Smooth muscle cell (in vitro differentiated cells): ENCODE measurements around the gene C6. TPM values are rescaled to one million over a fixed set of nuclear protein-coding genes. Genes with fewer than 3 reads are reported as not detected.

Experiments
- DNase-seq: peaks from one replicate; lab custom pipeline; 2025; ENCODE audit not compliant: unreplicated experiment; lab: John Stamatoyannopoulos, UW
- H2AFZ ChIP-seq: fragments of 200-600 bp; sonication (generic); 2 replicates; pipeline ENCODE4 v1.6.0; 2016; ENCODE audit warnings: antibody characterized with exemption, low read depth, mild to moderate bottlenecking
- H3F3A ChIP-seq: fragments of 200-600 bp; sonication (generic); 2 replicates; pipeline ENCODE4 v1.6.0; 2017; ENCODE audit warnings: antibody characterized with exemption, low read depth
- H3K27ac ChIP-seq: fragments of 200-600 bp; sonication (generic); 2 replicates; pipeline ENCODE4 v1.5.1; 2016; ENCODE audit warnings: low read depth, mild to moderate bottlenecking
- H3K27me3 ChIP-seq: fragments of 200-600 bp; sonication (generic); 2 replicates; pipeline ENCODE4 v1.6.1; 2016; ENCODE audit warnings: low read depth, mild to moderate bottlenecking
- H3K36me3 ChIP-seq: fragments of 200-600 bp; sonication (generic); 2 replicates; pipeline ENCODE4 v1.5.1; 2016; ENCODE audit warnings: low read depth
- H3K4me1 ChIP-seq: fragments of 200-600 bp; sonication (generic); 2 replicates; pipeline ENCODE4 v1.5.1; 2016; ENCODE audit warnings: low read depth
- H3K4me2 ChIP-seq: fragments of 200-600 bp; sonication (generic); 2 replicates; pipeline ENCODE4 v1.6.0; 2016; ENCODE audit warnings: mild to moderate bottlenecking
- H3K4me3 ChIP-seq: fragments of 200-600 bp; sonication (generic); 2 replicates; pipeline ENCODE4 v1.5.1; 2016; ENCODE audit warnings: mild to moderate bottlenecking
- H3K79me2 ChIP-seq: fragments of 200-600 bp; sonication (generic); 2 replicates; pipeline ENCODE4 v1.6.0; 2016; ENCODE audit warnings: low read depth, mild to moderate bottlenecking
- H3K9ac ChIP-seq: fragments of 200-600 bp; sonication (generic); 2 replicates; pipeline ENCODE4 v1.6.0; 2016; ENCODE audit warnings: low read depth
- H3K9me3 ChIP-seq: fragments of 200-600 bp; sonication (generic); replicated peaks from 2 replicates; pipeline ENCODE4 v1.5.1; 2016; ENCODE audit warnings: low read depth
- H4K20me1 ChIP-seq: fragments of 200-600 bp; sonication (generic); 2 replicates; pipeline ENCODE4 v1.6.0; 2016; ENCODE audit warnings: low read depth
- WGBS: methylation state at CpG from one replicate; pipeline ENCODE4 v1.1.7; 2016; ENCODE audit warnings: low lambda C conversion rate; 5-methylcytosine and 5-hydroxymethylcytosine counted together
- polyA plus RNA-seq: library from polyadenylated mRNA; unstranded; fragments of >200 nt; fragmentation: Nextera tagmentation; extraction: Ambion mirVana; gene quantifications from 2 replicates; pipeline ENCODE4 v1.2.1, GENCODE V29; 2016
- total RNA-seq: library from RNA; depleted of rRNA; stranded (reverse); fragments of >200 nt; gene quantifications from 2 replicates; pipeline ENCODE4 v1.2.3, GENCODE V29; 2014
- TF ChIP-seq, protein P1 (sequence below): fragments of 200-600 bp; sonication (generic); IDR thresholded peaks from 2 replicates; pipeline ENCODE4 v1.5.1; 2017; ENCODE audit warnings: borderline replicate concordance, mild to moderate bottlenecking, antibody characterized with exemption; ENCODE audit not compliant: insufficient read depth, poor library complexity, severe bottlenecking

The C6 gene
- total and polyA plus RNA-seq, 2 experiments from 2014 or later = not detected

DNA sequence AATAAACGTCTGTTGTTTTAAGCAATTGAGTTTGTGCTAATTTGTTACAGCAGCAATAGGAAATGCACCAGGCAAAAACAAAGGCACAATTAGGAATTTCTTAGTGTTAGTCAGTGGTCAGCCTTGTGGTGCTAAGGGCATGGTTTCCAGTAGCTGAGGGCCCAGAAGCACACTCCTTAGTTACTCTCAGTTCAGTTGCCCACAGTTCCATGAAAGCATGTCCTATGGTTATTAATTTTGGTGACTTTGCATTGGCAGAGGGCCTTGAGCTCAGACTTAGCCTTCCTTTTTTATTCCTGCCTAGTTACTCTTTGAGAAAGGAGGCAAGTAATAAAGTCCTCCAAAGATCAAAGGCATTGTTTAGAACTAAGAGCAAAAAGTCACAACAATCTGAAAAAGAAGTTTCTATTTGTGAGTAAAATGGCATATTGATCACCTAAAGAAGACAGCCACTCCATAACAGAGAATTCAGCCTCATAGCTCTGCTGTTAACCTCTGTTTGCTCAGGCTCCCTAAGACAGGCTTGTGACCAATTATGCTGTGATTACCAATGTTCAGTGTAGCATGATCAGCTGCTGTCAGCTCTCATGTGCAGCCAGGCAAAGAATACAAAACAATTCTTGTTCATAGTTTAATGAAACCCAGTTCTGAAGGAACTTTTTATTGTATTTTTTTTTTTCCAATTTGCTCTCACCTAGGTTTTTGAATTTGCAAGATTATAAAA, 85.2 kb downstream of the C6 start:
- WGBS = 7% methylated on average over 1 of the region's 1 CpG
- no peaks in the 10 kb centered on the region for H4K20me1 ChIP-seq
- no peak overlapping the region for H3K9ac ChIP-seq
- H3K36me3 ChIP-seq = no peaks in the 10 kb centered on the region
- H3K9me3 ChIP-seq = no peaks in the 10 kb centered on the region
- H3K27me3 ChIP-seq = no peaks in the 10 kb centered on the region
- H3K79me2 ChIP-seq = no peaks in the 10 kb centered on the region
- H3K4me3 ChIP-seq = no peak overlapping the region
- H3K27ac ChIP-seq = no peak overlapping the region
- DNase-seq = no peak
- TF ChIP-seq, protein P1, sequence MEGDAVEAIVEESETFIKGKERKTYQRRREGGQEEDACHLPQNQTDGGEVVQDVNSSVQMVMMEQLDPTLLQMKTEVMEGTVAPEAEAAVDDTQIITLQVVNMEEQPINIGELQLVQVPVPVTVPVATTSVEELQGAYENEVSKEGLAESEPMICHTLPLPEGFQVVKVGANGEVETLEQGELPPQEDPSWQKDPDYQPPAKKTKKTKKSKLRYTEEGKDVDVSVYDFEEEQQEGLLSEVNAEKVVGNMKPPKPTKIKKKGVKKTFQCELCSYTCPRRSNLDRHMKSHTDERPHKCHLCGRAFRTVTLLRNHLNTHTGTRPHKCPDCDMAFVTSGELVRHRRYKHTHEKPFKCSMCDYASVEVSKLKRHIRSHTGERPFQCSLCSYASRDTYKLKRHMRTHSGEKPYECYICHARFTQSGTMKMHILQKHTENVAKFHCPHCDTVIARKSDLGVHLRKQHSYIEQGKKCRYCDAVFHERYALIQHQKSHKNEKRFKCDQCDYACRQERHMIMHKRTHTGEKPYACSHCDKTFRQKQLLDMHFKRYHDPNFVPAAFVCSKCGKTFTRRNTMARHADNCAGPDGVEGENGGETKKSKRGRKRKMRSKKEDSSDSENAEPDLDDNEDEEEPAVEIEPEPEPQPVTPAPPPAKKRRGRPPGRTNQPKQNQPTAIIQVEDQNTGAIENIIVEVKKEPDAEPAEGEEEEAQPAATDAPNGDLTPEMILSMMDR = no peak
- H2AFZ ChIP-seq = no peak overlapping the region
- no peak overlapping the region for H3K4me2 ChIP-seq
- no peaks in the 10 kb centered on the region for H3F3A ChIP-seq
- H3K4me1 ChIP-seq = no peaks in the 10 kb centered on the region

DNA sequence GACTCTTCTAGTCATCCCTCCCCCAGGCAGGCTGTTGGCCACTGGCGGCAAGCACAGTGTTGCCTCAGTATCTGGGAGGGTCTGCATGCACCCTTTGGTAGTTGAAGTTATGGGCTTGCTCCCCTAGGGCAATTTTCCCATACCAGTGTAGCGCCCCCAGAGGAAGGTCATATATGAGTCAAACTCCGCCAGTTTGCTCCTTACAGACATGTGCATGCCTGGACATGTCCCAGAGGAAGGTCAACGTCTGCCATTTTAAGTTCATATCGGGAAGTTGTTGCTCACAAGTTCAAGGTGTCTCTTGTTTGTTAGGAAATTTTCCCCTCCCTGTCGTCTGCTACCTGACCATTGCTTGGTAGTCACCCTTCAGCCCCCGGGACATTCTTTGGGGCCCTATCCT, 90.9 kb downstream of the C6 start:
- TF ChIP-seq, protein P1 = no peak
- H3K4me2 ChIP-seq = no peak overlapping the region
- H3K9me3 ChIP-seq = no peaks in the 10 kb centered on the region
- no peak overlapping the region for H3K27ac ChIP-seq
- H3F3A ChIP-seq = no peaks in the 10 kb centered on the region
- no peaks in the 10 kb centered on the region for H3K27me3 ChIP-seq
- no peak overlapping the region for H3K4me3 ChIP-seq
- H3K9ac ChIP-seq = no peak overlapping the region
- no peak for DNase-seq
- H3K36me3 ChIP-seq = no peaks in the 10 kb centered on the region
- H2AFZ ChIP-seq = no peak overlapping the region
- no peaks in the 10 kb centered on the region for H3K79me2 ChIP-seq
- WGBS = 91% methylated on average over 7 of the region's 7 CpGs
- H4K20me1 ChIP-seq = no peaks in the 10 kb centered on the region
- H3K4me1 ChIP-seq = no peaks in the 10 kb centered on the region

- Histone ChIP-seq H3K4me1 (no peaks in the 10 kb centered on the region), H2AFZ (no peak overlapping the region), H3F3A (no peaks in the 10 kb centered on the region), H3K9ac (no peak overlapping the region), H3K27ac (no peak overlapping the region), H3K9me3 (no peaks in the 10 kb centered on the region), H3K79me2 (no peaks in the 10 kb centered on the region), H3K4me2 (no peak overlapping the region), H4K20me1 (no peaks in the 10 kb centered on the region), H3K36me3 (no peaks in the 10 kb centered on the region), H3K27me3 (no peaks in the 10 kb centered on the region), H3K4me3 (no peak overlapping the region)
- 81% methylated on average over 8 of the region's 8 CpGs for WGBS
- no peak for DNase-seq
- TF ChIP-seq, protein P1 = no peak
Observed at GRCh38 chr5:41120600-41120999, 92.7 kb downstream of the C6 start.

- H3K27ac ChIP-seq = no peak overlapping the region
- TF ChIP-seq, protein P1 = no peak
- 90% methylated on average over 3 of the region's 3 CpGs for WGBS
Observed at GRCh38 chr5:41118177-41118576, 95.2 kb downstream of the C6 start.

More at GRCh38 chr5:41118177-41118576, 95.2 kb downstream of the C6 start:
- no peak for DNase-seq
- Histone ChIP-seq H4K20me1 (no peaks in the 10 kb centered on the region), H3F3A (no peaks in the 10 kb centered on the region), H3K4me3 (no peak overlapping the region), H3K36me3 (no peaks in the 10 kb centered on the region), H3K9me3 (no peaks in the 10 kb centered on the region), H3K79me2 (no peaks in the 10 kb centered on the region), H3K9ac (no peak overlapping the region), H2AFZ (no peak overlapping the region), H3K27me3 (no peaks in the 10 kb centered on the region), H3K4me1 (no peaks in the 10 kb centered on the region), H3K4me2 (no peak overlapping the region)
